ENCODE data around the gene CCDC88B.

CCDC88B gene

GRCh38 chr11:64360448-64360921 is 20.5 kb downstream of the CCDC88B start:
- no peak for TF ChIP-seq ZNF274 (IDR thresholded peaks at IDR 0.05; ENCODE audit: low read depth, low read length)
- H3K4me3 ChIP-seq (ENCODE audit: low read length), result no peak overlapping the region; the same call in 1 of the 2 replicates

- no peak for TF ChIP-seq ZNF274 (IDR thresholded peaks at IDR 0.05; ENCODE audit: low read depth, low read length)
Observed at GRCh38 chr11:64361659-64362058, 21.7 kb downstream of the CCDC88B start.

GRCh38 chr11:64362339-64362738 is 22.3 kb downstream of the CCDC88B start:
- no peak for TF ChIP-seq ZNF274 (IDR thresholded peaks at IDR 0.05; ENCODE audit: low read depth, low read length)
- H3K4me3 ChIP-seq (ENCODE audit: low read length), result no peak overlapping the region

More at GRCh38 chr11:64361659-64362058, 21.7 kb downstream of the CCDC88B start:
- no peak overlapping the region for H3K4me3 ChIP-seq (ENCODE audit: low read length)

- H3K4me3 ChIP-seq (ENCODE audit: low read length), result no peak overlapping the region
- TF ChIP-seq ZNF274 (IDR thresholded peaks at IDR 0.05; ENCODE audit: low read depth, low read length), result no peak
Observed at GRCh38 chr11:64364435-64364834, 24.4 kb downstream of the CCDC88B start.

GRCh38 chr11:64364911-64365310 is 24.9 kb downstream of the CCDC88B start:
- H3K4me3 ChIP-seq (ENCODE audit: low read length), result no peak overlapping the region
- no peak for TF ChIP-seq ZNF274 (IDR thresholded peaks at IDR 0.05; ENCODE audit: low read depth, low read length)

DNA sequence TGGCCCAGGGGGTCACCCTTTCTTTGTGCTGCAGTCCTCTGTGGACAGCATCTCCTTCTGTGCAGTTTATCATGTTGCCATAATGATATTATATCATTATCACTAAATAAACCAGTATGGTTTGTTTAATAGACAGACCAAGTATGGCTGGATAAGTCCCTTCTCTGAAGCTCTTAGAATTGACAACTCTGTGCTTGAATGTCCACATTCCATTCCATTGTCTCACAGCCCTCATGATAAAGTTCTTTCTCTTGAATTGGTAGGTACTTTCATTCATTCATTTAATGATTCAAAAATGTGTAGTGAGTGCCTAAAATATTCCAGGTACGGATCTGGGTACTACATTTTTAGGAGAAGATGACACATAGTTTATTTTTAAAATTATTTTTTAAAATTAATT is 26.7 kb downstream of the CCDC88B start:
- H3K4me3 ChIP-seq (ENCODE audit: low read length), result no peak overlapping the region

GRCh38 chr11:64367931-64368672 is 28.1 kb downstream of the CCDC88B start:
- TF ChIP-seq ZNF274 (IDR thresholded peaks at IDR 0.05; ENCODE audit: low read depth, low read length), result no peak

More for the DNA sequence above, 26.7 kb downstream of the CCDC88B start:
- TF ChIP-seq ZNF274 (IDR thresholded peaks at IDR 0.05; ENCODE audit: low read depth, low read length), result no peak

GRCh38 chr11:64368673-64369074 is 28.7 kb downstream of the CCDC88B start:
- no peak overlapping the region for H3K4me3 ChIP-seq (ENCODE audit: low read length)
- no peak for TF ChIP-seq ZNF274 (IDR thresholded peaks at IDR 0.05; ENCODE audit: low read depth, low read length)

More at GRCh38 chr11:64367931-64368672, 28.1 kb downstream of the CCDC88B start:
- no peak overlapping the region for H3K4me3 ChIP-seq (ENCODE audit: low read length)

- no peak overlapping the region for H3K4me3 ChIP-seq (ENCODE audit: low read length)
- no peak for TF ChIP-seq ZNF274 (IDR thresholded peaks at IDR 0.05; ENCODE audit: low read depth, low read length)
Observed at GRCh38 chr11:64369440-64370421, 29.7 kb downstream of the CCDC88B start.

GRCh38 chr11:64371201-64371600 is 31.2 kb downstream of the CCDC88B start:
- TF ChIP-seq ZNF274 (IDR thresholded peaks at IDR 0.05; ENCODE audit: low read depth, low read length), result no peak
- no peak overlapping the region for H3K4me3 ChIP-seq (ENCODE audit: low read length)

DNA sequence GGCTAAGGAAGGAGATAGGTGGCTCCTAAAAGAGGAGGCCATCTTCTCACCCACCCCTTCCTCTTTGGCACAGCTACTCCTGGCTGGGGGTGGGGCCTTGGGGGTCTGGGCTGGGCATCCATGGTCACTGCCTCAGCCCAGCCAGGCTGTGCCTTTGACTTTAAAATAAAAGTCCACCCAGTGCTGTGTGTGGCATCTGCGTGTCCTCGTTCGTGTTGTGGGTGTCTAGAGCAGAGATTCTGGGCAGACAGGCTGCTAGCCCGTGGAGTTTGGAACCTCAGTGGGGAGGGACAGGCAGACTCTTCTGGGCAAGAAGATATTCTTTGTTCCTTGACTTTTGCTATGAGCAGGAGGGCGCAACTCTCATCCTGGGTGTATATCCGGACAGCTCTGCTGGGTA is 32.0 kb downstream of the CCDC88B start:
- no peak for TF ChIP-seq ZNF274 (IDR thresholded peaks at IDR 0.05; ENCODE audit: low read depth, low read length)
- H3K4me3 ChIP-seq (ENCODE audit: low read length), result no peak overlapping the region

GRCh38 chr11:64372802-64373597 is 33.0 kb downstream of the CCDC88B start:
- no peak overlapping the region for H3K4me3 ChIP-seq (ENCODE audit: low read length)
- no peak for TF ChIP-seq ZNF274 (IDR thresholded peaks at IDR 0.05; ENCODE audit: low read depth, low read length)

- no peak for TF ChIP-seq ZNF274 (IDR thresholded peaks at IDR 0.05; ENCODE audit: low read depth, low read length)
- H3K4me3 ChIP-seq (ENCODE audit: low read length), result no peak overlapping the region
Observed at GRCh38 chr11:64373598-64373974, 33.6 kb downstream of the CCDC88B start.

- no peak overlapping the region for H3K4me3 ChIP-seq (ENCODE audit: low read length)
- TF ChIP-seq ZNF274 (IDR thresholded peaks at IDR 0.05; ENCODE audit: low read depth, low read length), result no peak
Observed at GRCh38 chr11:64376071-64376470, 36.1 kb downstream of the CCDC88B start.
